Loucy (cell line): Measurements from ENCODE around the gene DACT2.

Experiments
- CTCF ChIP-seq: fragments of 200-600 bp; sonication (generic); conservative IDR thresholded peaks from 2 replicates; pipeline ENCODE4 v1.5.1; 2014; ENCODE audit warnings: mild to moderate bottlenecking, antibody characterized with exemption, low read length
- EZH2phosphoT487 ChIP-seq: fragments of 200-600 bp; IDR thresholded peaks from 2 replicates; pipeline ENCODE4 v1.6.1; 2018; ENCODE audit warnings: antibody characterized with exemption, mild to moderate bottlenecking, moderate library complexity, borderline replicate concordance

- TF ChIP-seq CTCF = no peak
- no peak for TF ChIP-seq EZH2phosphoT487
Observed at GRCh38 chr6:168344338-168344737, 24.8 kb upstream of the DACT2 start.
